GM23338 (cell line): ENCODE results near the gene HDGFL2. TPM values are rescaled to one million over a fixed set of nuclear protein-coding genes. Genes with fewer than 3 reads are reported as not detected.

ENCODE experiments used
- ATAC-seq: fragments of 200-7000 bp; cut with Tn5 transposase; 3 replicates; pipeline ENCODE4 v1.9.1; 2020
- DNase-seq: peaks from one replicate; pipeline ENCODE4 v3.0.0-alpha.2; 2015; ENCODE audit warnings: low spot score
- H2AFZ ChIP-seq: fragments of 200-600 bp; sonication (generic); 2 replicates; pipeline ENCODE4 v1.8.0; 2016; ENCODE audit warnings: antibody characterized with exemption, mild to moderate bottlenecking, moderate library complexity
- H3F3A ChIP-seq: fragments of 200-600 bp; sonication (generic); replicated peaks from 2 replicates; pipeline ENCODE4 v1.8.0; 2017; ENCODE audit warnings: antibody characterized with exemption, mixed run types, low read depth
- H3K27ac ChIP-seq: fragments of 200-600 bp; sonication (generic); 2 replicates; pipeline ENCODE4 v1.6.1; 2016; ENCODE audit warnings: low read depth
- H3K27me3 ChIP-seq: fragments of 200-600 bp; sonication (generic); 2 replicates; pipeline ENCODE4 v1.8.0; 2016; ENCODE audit warnings: mild to moderate bottlenecking, mixed run types, moderate library complexity; ENCODE audit not compliant: insufficient read depth
- H3K36me3 ChIP-seq: fragments of 200-600 bp; sonication (generic); 2 replicates; pipeline ENCODE4 v1.8.0; 2016; ENCODE audit warnings: mild to moderate bottlenecking; ENCODE audit not compliant: insufficient read depth
- H3K4me1 ChIP-seq: fragments of 200-600 bp; sonication (generic); 2 replicates; pipeline ENCODE4 v1.8.0; 2016; ENCODE audit warnings: mild to moderate bottlenecking, moderate library complexity; ENCODE audit not compliant: insufficient read depth
- H3K4me2 ChIP-seq: fragments of 200-600 bp; sonication (generic); 2 replicates; pipeline ENCODE4 v1.7.1; 2017; ENCODE audit warnings: mixed run types
- H3K4me3 ChIP-seq: fragments of 200-600 bp; sonication (generic); 2 replicates; pipeline ENCODE4 v1.6.1; 2016; ENCODE audit warnings: mixed run types
- H3K79me2 ChIP-seq: fragments of 200-600 bp; sonication (generic); replicated peaks from 2 replicates; pipeline ENCODE4 v1.8.0; 2017; ENCODE audit warnings: mild to moderate bottlenecking; ENCODE audit not compliant: insufficient read depth
- H3K9me2 ChIP-seq: fragments of 200-600 bp; sonication (generic); 2 replicates; pipeline ENCODE4 v1.8.0; 2017; ENCODE audit not compliant: insufficient read depth
- H4K20me1 ChIP-seq: fragments of 200-600 bp; sonication (generic); replicated peaks from 2 replicates; pipeline ENCODE4 v1.8.0; 2017; ENCODE audit warnings: mild to moderate bottlenecking; ENCODE audit not compliant: insufficient read depth
- H3K27ac Mint-ChIP-seq: 2 replicates; pipeline ENCODE4 v1.8.0; 2020; ENCODE audit warnings: inconsistent platforms, mild to moderate bottlenecking, moderate library complexity, mixed read lengths
- H3K27me3 Mint-ChIP-seq: 3 replicates; pipeline ENCODE4 v1.8.0; 2022; ENCODE audit warnings: low read depth, mild to moderate bottlenecking, moderate library complexity, mixed read lengths, inconsistent platforms; ENCODE audit not compliant: insufficient read depth, poor library complexity
- H3K36me3 Mint-ChIP-seq: 3 replicates; pipeline ENCODE4 v1.8.0; 2021; ENCODE audit warnings: low read depth, mild to moderate bottlenecking, inconsistent platforms, moderate library complexity, mixed read lengths
- H3K4me1 Mint-ChIP-seq: 3 replicates; pipeline ENCODE4 v1.8.0; 2020; ENCODE audit warnings: mild to moderate bottlenecking, inconsistent platforms, mixed read lengths
- H3K4me3 Mint-ChIP-seq: 3 replicates; pipeline ENCODE4 v1.8.0; 2021; ENCODE audit warnings: moderate library complexity, mild to moderate bottlenecking, inconsistent platforms, mixed read lengths
- H3K9me3 Mint-ChIP-seq: 3 replicates; pipeline ENCODE4 v1.8.0; 2020; ENCODE audit warnings: moderate library complexity, mild to moderate bottlenecking, inconsistent platforms, mixed read lengths
- CREB1 ChIP-seq: fragments of 250-450 bp; sonication (Bioruptor Pico); IDR thresholded peaks from 2 replicates; pipeline ENCODE4 v1.5.0; 2020; ENCODE audit warnings: low read depth, mild to moderate bottlenecking, moderate library complexity
- CTCF ChIP-seq, 2 experiments: fragments of 200-600 bp in 1 of 2; sonication (generic) in 1 of 2; conservative IDR thresholded peaks; 2 replicates each; pipeline versions ENCODE4 v1.5.1 to v1.6.1; 2016 to 2017; ENCODE audit warnings: antibody characterized with exemption in 2 of 2, low read depth in 2 of 2, mild to moderate bottlenecking in 2 of 2, moderate library complexity in 1 of 2
- ETS1 ChIP-seq: IDR thresholded peaks from 2 replicates; pipeline ENCODE4 v1.6.1; 2016; ENCODE audit warnings: antibody characterized with exemption
- JUNB ChIP-seq: IDR thresholded peaks from one replicate; pipeline ENCODE4 v1.6.1; 2016; ENCODE audit warnings: antibody characterized with exemption; ENCODE audit not compliant: unreplicated experiment
- NANOG ChIP-seq: IDR thresholded peaks from 2 replicates; pipeline ENCODE4 v1.6.1; 2016; ENCODE audit warnings: antibody characterized with exemption, borderline replicate concordance
- POLR2AphosphoS5 ChIP-seq: IDR thresholded peaks from 2 replicates; pipeline ENCODE4 v1.6.1; 2016; ENCODE audit warnings: antibody characterized with exemption, low read depth
- REST ChIP-seq: IDR thresholded peaks from one replicate; pipeline ENCODE4 v1.6.1; 2018; ENCODE audit warnings: antibody characterized with exemption; ENCODE audit not compliant: unreplicated experiment
- STAT1 ChIP-seq: IDR thresholded peaks from one replicate; pipeline ENCODE4 v1.6.1; 2016; ENCODE audit warnings: antibody characterized with exemption; ENCODE audit not compliant: unreplicated experiment
- ZNF114 ChIP-seq: fragments of 250-450 bp; sonication (Bioruptor Pico); IDR thresholded peaks from 2 replicates; pipeline ENCODE4 v1.5.0; 2020; ENCODE audit warnings: mild to moderate bottlenecking, moderate library complexity
- ZNF331 ChIP-seq: fragments of 250-450 bp; sonication (Bioruptor Pico); IDR thresholded peaks from 2 replicates; pipeline ENCODE4 v1.5.0; 2020; ENCODE audit warnings: low read depth, mild to moderate bottlenecking, moderate library complexity
- ZNF462 ChIP-seq: fragments of 250-450 bp; sonication (Bioruptor Pico); IDR thresholded peaks from 2 replicates; pipeline ENCODE4 v1.5.0; 2020; ENCODE audit warnings: mild to moderate bottlenecking, moderate library complexity
- polyA plus RNA-seq: library from polyadenylated mRNA; unstranded; fragments of >200 nt; fragmentation: Nextera tagmentation; extraction: Ambion mirVana; gene quantifications from 2 replicates; pipeline ENCODE4 v1.2.1, GENCODE V29; 2016
- total RNA-seq: library from RNA; depleted of rRNA; stranded (reverse); fragments of >200 nt; shearing (Covaris generic); gene quantifications from 2 replicates; pipeline ENCODE4 v1.2.3, GENCODE V29; 2014

The HDGFL2 gene
- total and polyA plus RNA-seq, 2 experiments from 2014 or later: 64.8 to 113 TPM

- Histone ChIP-seq H4K20me1 (peaks cover 42% of the 10 kb centered on the region), H3K9me2 (no peaks in the 10 kb centered on the region), H3K36me3 (peaks cover 62% of the 10 kb centered on the region), H2AFZ (no peak overlapping the region), H3K4me1 (no peaks in the 10 kb centered on the region), H3K4me3 (no peak overlapping the region), H3F3A (peaks cover 18% of the 10 kb centered on the region; the same call in 1 of the 2 replicates), H3K27ac (no peak overlapping the region), H3K79me2 (peaks cover 41% of the 10 kb centered on the region), H3K4me2 (no peak overlapping the region), H3K27me3 (no peaks in the 10 kb centered on the region)
- Mint-ChIP-seq H3K27me3 (peaks cover 13% of the 10 kb centered on the region), H3K4me3 (no peak overlapping the region), H3K9me3 (no peaks in the 10 kb centered on the region; the same call in 2 of the 3 replicates), H3K27ac (no peak overlapping the region), H3K4me1 (no peaks in the 10 kb centered on the region; the same call in 2 of the 3 replicates), H3K36me3 (peaks cover 97% of the 10 kb centered on the region)
- DNase-seq (no peak), ATAC-seq (no peak)
- TF ChIP-seq ZNF462 (CRISPR knock-in tag) (no peak), ZNF114 (CRISPR knock-in tag) (no peak), STAT1 (no peak), JUNB (no peak), REST (no peak), CREB1 (CRISPR knock-in tag) (no peak), ZNF331 (no peak), ETS1 (no peak), NANOG (no peak), POLR2AphosphoS5 (no peak), CTCF (conservative IDR thresholded peaks at IDR 0.05; ENCODE audit: low read depth in 2 of 2) (no peak)
Observed at GRCh38 chr19:4436231-4436630, 35.9 kb upstream of the HDGFL2 start.
